CD8-positive, alpha-beta memory T cell (primary cell): ENCODE measurements around the gene GPX2. TPM values are rescaled to one million over a fixed set of nuclear protein-coding genes. Genes with fewer than 3 reads are reported as not detected.
"Not testable (repeated sequence)": the region's sequence is repeated elsewhere in the genome, so short reads cannot be mapped to it uniquely, and the experiment has no call there.

Source experiments
- CTCF ChIA-PET: fragments of 350-600 bp; sonication (Branson Sonifier 250); formaldehyde crosslinking; loops from one replicate; lab custom pipeline; 2021; ENCODE audit warnings: antibody characterized with exemption; lab: Charles Lee
- POLR2A ChIA-PET: fragments of 350-600 bp; sonication (Branson Sonifier 250); formaldehyde crosslinking; loops from one replicate; lab custom pipeline; 2021; ENCODE audit warnings: antibody characterized with exemption; lab: Charles Lee
- DNase-seq, 5 donors: peaks; one replicate each; pipeline versions ENCODE4 v3.0.0 to v3.0.0-alpha.2; 2020 to 2022; ENCODE audit warnings: mixed read lengths in 1 of 5
- H3K27ac ChIP-seq: one replicate; pipeline ENCODE4 v1.7.0; 2013; ENCODE audit warnings: low read depth, mild to moderate bottlenecking, low read length, moderate library complexity
- H3K27me3 ChIP-seq: 2 replicates; pipeline ENCODE4 v1.7.0; 2013; ENCODE audit warnings: low read length, mild to moderate bottlenecking; ENCODE audit not compliant: insufficient read depth, poor library complexity, severe bottlenecking
- H3K36me3 ChIP-seq: 2 replicates; pipeline ENCODE4 v1.7.0; 2013; ENCODE audit warnings: mild to moderate bottlenecking, low read length, moderate library complexity; ENCODE audit not compliant: insufficient read depth
- H3K4me1 ChIP-seq: 2 replicates; pipeline ENCODE4 v1.7.0; 2013; ENCODE audit warnings: mild to moderate bottlenecking, low read length, moderate library complexity; ENCODE audit not compliant: insufficient read depth
- H3K4me3 ChIP-seq: 2 replicates; pipeline ENCODE4 v1.7.0; 2013; ENCODE audit warnings: mild to moderate bottlenecking, low read length
- H3K9me3 ChIP-seq: 2 replicates; pipeline ENCODE4 v1.7.0; 2013; ENCODE audit warnings: mild to moderate bottlenecking, low read length
- H3K27ac Mint-ChIP-seq, 8 donors: one replicate each; pipeline ENCODE4 v1.8.0; 2020 to 2021; ENCODE audit warnings: mixed read lengths in 8 of 8, mild to moderate bottlenecking in 6 of 8, inconsistent platforms in 3 of 8, moderate library complexity in 3 of 8
- H3K27me3 Mint-ChIP-seq, 2 donors: one replicate each; pipeline ENCODE4 v1.8.0; 2020 to 2021; ENCODE audit warnings: mixed read lengths in 2 of 2, mild to moderate bottlenecking in 1 of 2, moderate library complexity in 1 of 2
- H3K36me3 Mint-ChIP-seq, 3 donors: one replicate each; pipeline ENCODE4 v1.8.0; 2020 to 2021; ENCODE audit warnings: mixed read lengths in 3 of 3, inconsistent platforms in 1 of 3, mild to moderate bottlenecking in 1 of 3
- H3K4me1 Mint-ChIP-seq, 3 donors: one replicate each; pipeline ENCODE4 v1.8.0; 2020 to 2021; ENCODE audit warnings: mixed read lengths in 3 of 3, inconsistent platforms in 1 of 3, mild to moderate bottlenecking in 1 of 3
- H3K4me3 Mint-ChIP-seq, 7 donors: one replicate each; pipeline ENCODE4 v1.8.0; 2020 to 2021; ENCODE audit warnings: mixed read lengths in 7 of 7, mild to moderate bottlenecking in 6 of 7, moderate library complexity in 4 of 7, inconsistent platforms in 2 of 7
- H3K9me3 Mint-ChIP-seq, 5 donors: one replicate each; pipeline ENCODE4 v1.8.0; 2020 to 2022; ENCODE audit warnings: mixed read lengths in 5 of 5, mild to moderate bottlenecking in 3 of 5, moderate library complexity in 2 of 5, inconsistent platforms in 1 of 5
- polyA plus RNA-seq: library from polyadenylated mRNA; unstranded; fragments of 300-500 nt; fragmentation: Illumina TruSeq; gene quantifications from one replicate; pipeline ENCODE4 v1.2.3, GENCODE V29; 2021
- total RNA-seq, 2 experiments: library from RNA; stranded (reverse); gene quantifications; one replicate each; pipeline ENCODE4 v1.2.3, GENCODE V29; 2021

GPX2 gene
- total and polyA plus RNA-seq, 3 experiments from 2014 or later, result not detected

- Histone ChIP-seq H3K27me3 (no peaks in the 10 kb centered on the region), H3K4me3 (no peak overlapping the region), H3K4me1 (peaks cover 66% of the 10 kb centered on the region), H3K9me3 (no peaks in the 10 kb centered on the region), H3K36me3 (no peaks in the 10 kb centered on the region), H3K27ac (no peak overlapping the region)
- Mint-ChIP-seq H3K4me1 (peaks cover 73 to 83% (median 82%) of the 10 kb centered on the region in 3 donors), H3K9me3 (peaks cover 0 to 3% (median 0%) of the 10 kb centered on the region in 5 donors), H3K27ac (peak overlapping the region in 7 of 8 donors; percentile 8 to 79 (median 61)), H3K36me3 (peaks cover 3 to 42% (median 13%) of the 10 kb centered on the region in 3 donors), H3K4me3 (peak overlapping the region in 2 of 7 donors; percentile 15 to 28), H3K27me3 (no peaks in the 10 kb centered on the region)
- ChIA-PET POLR2A (interaction anchor here (1.0 kb wide), 1 partner anchor 9 kb away, joined by 3 read pairs; no protein-coding TSS in a partner anchor), CTCF (interaction anchor here (1.0 kb wide), 1 partner anchor 17 kb away, joined by 3 read pairs; no protein-coding TSS in a partner anchor)
- DNase-seq, result no peak
These were observed 24.3 kb downstream of the GPX2 start for GRCh38 chr14:64918216-64918615.

GRCh38 chr14:64915797-64916196, 26.7 kb downstream of the GPX2 start:
- CTCF ChIA-PET, result interaction anchor here (1.1 to 1.8 kb wide), 2 partner anchors 12 to 24 kb away, joined by 4 to 10 read pairs; no protein-coding TSS in a partner anchor
- Histone ChIP-seq H3K9me3 (no peaks in the 10 kb centered on the region), H3K4me3 (peak overlapping the region; percentile 90), H3K36me3 (no peaks in the 10 kb centered on the region), H3K27ac (no peak overlapping the region), H3K4me1 (peaks cover 60% of the 10 kb centered on the region), H3K27me3 (no peaks in the 10 kb centered on the region)
- no peak for DNase-seq
- Mint-ChIP-seq H3K27me3 (peaks cover 2 to 3% of the 10 kb centered on the region in 2 donors), H3K4me1 (peaks cover 62 to 65% (median 64%) of the 10 kb centered on the region in 3 donors), H3K36me3 (peaks cover 3 to 36% (median 12%) of the 10 kb centered on the region in 3 donors), H3K4me3 (peak overlapping the region; percentile 86 to 96 (median 91)), H3K27ac (peak overlapping the region; percentile 30 to 98 (median 96)), H3K9me3 (peaks cover 0 to 3% (median 0%) of the 10 kb centered on the region in 5 donors)
- POLR2A ChIA-PET, result no interaction called here

GRCh38 chr14:64915029-64915424, 27.5 kb downstream of the GPX2 start:
- Mint-ChIP-seq H3K4me1 (peaks cover 54 to 57% (median 56%) of the 10 kb centered on the region in 3 donors), H3K27me3 (peaks cover 2 to 6% of the 10 kb centered on the region in 2 donors), H3K36me3 (peaks cover 3 to 28% (median 8%) of the 10 kb centered on the region in 3 donors), H3K4me3 (peak overlapping the region; percentile 86 to 96 (median 91)), H3K27ac (peak overlapping the region; percentile 92 to 100 (median 97)), H3K9me3 (peaks cover 0 to 3% (median 0%) of the 10 kb centered on the region in 5 donors)
- POLR2A ChIA-PET, result interaction anchor here (0.6 to 1.7 kb wide), 12 partner anchors 10 to 1079 kb away, joined by 3 to 12 read pairs (median 4); partner anchors contain the start of gene FNTB
- CTCF ChIA-PET, result interaction anchor here (0.6 to 1.8 kb wide), 6 partner anchors 9 to 358 kb away, joined by 3 to 10 read pairs (median 4); no protein-coding TSS in a partner anchor
- H3K4me3 ChIP-seq, result peak overlapping the region; percentile 90
- H3K27me3 ChIP-seq, result no peaks in the 10 kb centered on the region
- no peaks in the 10 kb centered on the region for H3K36me3 ChIP-seq
- H3K27ac ChIP-seq, result peak overlapping the region; percentile 98
- no peak for DNase-seq
- H3K4me1 ChIP-seq, result peaks cover 53% of the 10 kb centered on the region
- no peaks in the 10 kb centered on the region for H3K9me3 ChIP-seq

- H3K27ac Mint-ChIP-seq, result peak within 1 kb of the TSS; percentile 92 to 100 (median 97)
- Histone ChIP-seq H3K4me1 (peaks cover 47% of the 10 kb centered on the region), H3K36me3 (no peaks in the 10 kb centered on the region), H3K27ac (peak within 1 kb of the TSS; percentile 98), H3K27me3 (no peaks in the 10 kb centered on the region), H3K9me3 (no peaks in the 10 kb centered on the region), H3K4me3 (peak within 1 kb of the TSS; percentile 90)
- peaks cover 2 to 12% of the 10 kb centered on the region in 2 donors for H3K27me3 Mint-ChIP-seq
- DNase-seq, result peak; percentile 93 to 99 (median 97)
- peaks cover 0 to 3% (median 0%) of the 10 kb centered on the region in 5 donors for H3K9me3 Mint-ChIP-seq
- peak within 1 kb of the TSS; percentile 86 to 96 (median 91) for H3K4me3 Mint-ChIP-seq
- ChIA-PET CTCF (interaction anchor here (0.6 to 1.8 kb wide), 6 partner anchors 10 to 357 kb away, joined by 3 to 10 read pairs (median 4); no protein-coding TSS in a partner anchor), POLR2A (interaction anchor here (0.6 to 1.7 kb wide), 13 partner anchors 10 to 1079 kb away, joined by 3 to 12 read pairs (median 4); partner anchors contain the start of gene FNTB)
- H3K4me1 Mint-ChIP-seq, result peaks cover 48 to 51% (median 51%) of the 10 kb centered on the region in 3 donors
- H3K36me3 Mint-ChIP-seq, result peaks cover 3 to 27% (median 8%) of the 10 kb centered on the region in 3 donors
These were observed 28.1 kb downstream of the GPX2 start, which contains the start of gene CHURC1 for GRCh38 chr14:64914237-64915028. Gene CHURC1, plus strand, starts transcription at chr14:64914455. Its CDS starts 41 bp downstream, at chr14:64914496.

GRCh38 chr14:64913477-64913876, 29.1 kb downstream of the GPX2 start:
- Mint-ChIP-seq H3K27ac (peak overlapping the region; percentile 92 to 100 (median 97)), H3K36me3 (peaks cover 3 to 22% (median 6%) of the 10 kb centered on the region in 3 donors), H3K4me1 (peaks cover 40 to 44% (median 44%) of the 10 kb centered on the region in 3 donors), H3K27me3 (peaks cover 2 to 17% of the 10 kb centered on the region in 2 donors), H3K4me3 (peak overlapping the region; percentile 86 to 96 (median 91))
- DNase-seq, H3K9me3 Mint-ChIP-seq, H3K9me3 ChIP-seq, H3K27me3 ChIP-seq, H3K36me3 ChIP-seq: not testable (repeated sequence)
- Histone ChIP-seq H3K4me1 (peaks cover 39% of the 10 kb centered on the region), H3K4me3 (peak overlapping the region; percentile 90), H3K27ac (peak overlapping the region; percentile 98)
- ChIA-PET POLR2A (interaction anchor here (1.6 to 1.7 kb wide), 2 partner anchors 57 to 73 kb away, joined by 4 to 12 read pairs; partner anchors contain the start of gene FNTB), CTCF (interaction anchor here (1.4 kb wide), 1 partner anchor 25 kb away, joined by 3 read pairs; no protein-coding TSS in a partner anchor)

GRCh38 chr14:64912261-64912660, 30.3 kb downstream of the GPX2 start:
- Histone ChIP-seq H3K27me3 (no peaks in the 10 kb centered on the region), H3K4me1 (peaks cover 27% of the 10 kb centered on the region), H3K36me3 (no peaks in the 10 kb centered on the region), H3K27ac (no peak overlapping the region), H3K9me3 (no peaks in the 10 kb centered on the region), H3K4me3 (no peak overlapping the region)
- Mint-ChIP-seq H3K27me3 (peaks cover 2 to 26% of the 10 kb centered on the region in 2 donors), H3K27ac (peak overlapping the region in 5 of 8 donors; percentile 15 to 87 (median 63)), H3K4me1 (peaks cover 29 to 33% (median 32%) of the 10 kb centered on the region in 3 donors), H3K4me3 (peak overlapping the region in 1 of 7 donors; percentile 57), H3K36me3 (peaks cover 1 to 13% (median 3%) of the 10 kb centered on the region in 3 donors), H3K9me3 (peaks cover 0 to 3% (median 0%) of the 10 kb centered on the region in 5 donors)
- POLR2A ChIA-PET, result no interaction called here
- peak in 1 of 5 donors; percentile 12 for DNase-seq
- CTCF ChIA-PET, result no interaction called here

GRCh38 chr14:64910847-64911495, 31.6 kb downstream of the GPX2 start:
- H3K4me3 Mint-ChIP-seq, result no peak overlapping the region
- Histone ChIP-seq H3K4me1 (peaks cover 16% of the 10 kb centered on the region), H3K9me3 (no peaks in the 10 kb centered on the region), H3K4me3 (no peak overlapping the region), H3K36me3 (no peaks in the 10 kb centered on the region), H3K27me3 (no peaks in the 10 kb centered on the region), H3K27ac (no peak overlapping the region)
- H3K27ac Mint-ChIP-seq, result peak overlapping the region in 2 of 8 donors; percentile 13 to 35
- H3K27me3 Mint-ChIP-seq, result peaks cover 2 to 35% of the 10 kb centered on the region in 2 donors
- peaks cover 0 to 3% (median 0%) of the 10 kb centered on the region in 5 donors for H3K9me3 Mint-ChIP-seq
- H3K4me1 Mint-ChIP-seq, result peaks cover 18 to 24% (median 21%) of the 10 kb centered on the region in 3 donors
- H3K36me3 Mint-ChIP-seq, result peaks cover 0 to 12% (median 3%) of the 10 kb centered on the region in 3 donors
- CTCF ChIA-PET, result interaction anchor here (0.7 to 1.3 kb wide), 5 partner anchors 19 to 75 kb away, joined by 3 to 6 read pairs (median 3); no protein-coding TSS in a partner anchor
- POLR2A ChIA-PET, result no interaction called here
- no peak for DNase-seq
